ENCODE measurements around the gene DCUN1D1. TPM values are rescaled to one million over a fixed set of nuclear protein-coding genes. Genes with fewer than 3 reads are reported as not detected.

DCUN1D1 gene
- total RNA-seq, 2 experiments from 2014 or later = 40.0 to 52.9 TPM

DNA sequence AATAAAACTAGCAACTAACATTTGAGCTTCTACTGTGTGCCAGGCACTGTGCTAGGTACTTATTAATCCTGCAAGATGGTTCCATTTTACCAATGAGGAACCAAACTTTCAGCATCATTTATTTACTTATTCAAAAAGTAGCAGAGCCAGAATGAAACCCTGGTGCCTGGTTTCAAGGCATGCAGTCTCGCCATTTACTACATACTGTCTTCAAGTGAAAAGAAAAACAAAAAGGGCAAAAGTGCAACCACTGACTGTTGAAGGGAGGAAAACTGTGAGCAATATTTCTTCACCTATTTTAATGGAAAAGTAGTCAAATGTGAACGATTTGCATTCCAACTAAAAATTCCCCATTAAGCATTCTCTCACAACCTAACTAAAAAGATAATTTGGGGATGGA, 8.7 kb downstream of the DCUN1D1 start:
- peaks cover 60% of the 10 kb centered on the region for H3K4me1 Mint-ChIP-seq
- ChIA-PET POLR2A (no interaction called here), CTCF (interaction anchor here (0.9 kb wide), 1 partner anchor 83 kb away, joined by 3 read pairs; no protein-coding TSS in a partner anchor)
- no peak overlapping the region for H3K4me3 Mint-ChIP-seq
- intact Hi-C loops (cut with DNase I, micrococcal nuclease) = no loop called here
- DNase-seq (no peak), ATAC-seq (no peak)
- H3K27me3 Mint-ChIP-seq = no peaks in the 10 kb centered on the region
- H3K9me3 Mint-ChIP-seq (ENCODE audit: low read depth) = no peaks in the 10 kb centered on the region
- no peak overlapping the region for H3K27ac Mint-ChIP-seq
- no peaks in the 10 kb centered on the region for H3K36me3 Mint-ChIP-seq (ENCODE audit: low read depth)

DNA sequence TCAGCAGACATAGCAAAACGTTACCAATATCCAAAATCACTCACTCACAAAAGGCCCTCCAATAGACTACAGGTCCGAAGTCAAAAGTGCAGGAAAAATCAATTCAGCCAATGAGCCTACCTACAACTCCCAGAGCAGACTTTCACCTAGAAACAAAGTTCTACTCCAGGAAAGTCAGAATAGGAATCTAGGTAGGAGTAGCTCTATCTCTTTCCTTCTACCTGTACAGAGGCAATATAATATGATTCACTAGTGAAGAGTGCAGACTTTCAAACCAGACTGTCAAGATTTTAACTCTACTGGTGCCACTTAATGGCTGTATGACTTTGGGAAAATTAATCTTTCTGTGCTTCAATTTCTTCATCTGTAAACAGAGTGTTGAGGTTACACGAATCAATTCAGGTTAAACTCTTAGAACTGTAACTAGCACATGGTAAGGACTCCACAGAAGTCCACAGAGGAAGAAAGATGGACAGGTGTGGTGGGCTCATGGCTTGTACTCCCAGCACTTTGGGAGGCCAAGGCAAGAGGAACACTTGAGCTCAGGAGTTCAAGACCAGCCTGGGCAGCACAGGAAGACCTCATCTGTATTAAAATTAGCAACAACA, 9.4 kb downstream of the DCUN1D1 start:
- ChIA-PET POLR2A (no interaction called here), CTCF (no interaction called here)
- ATAC-seq = no peak
- DNase-seq = no peak
- Mint-ChIP-seq H3K27me3 (no peaks in the 10 kb centered on the region), H3K36me3 (ENCODE audit: low read depth) (no peaks in the 10 kb centered on the region), H3K9me3 (ENCODE audit: low read depth) (no peaks in the 10 kb centered on the region), H3K4me3 (no peak overlapping the region), H3K27ac (no peak overlapping the region), H3K4me1 (peaks cover 62% of the 10 kb centered on the region)
- intact Hi-C loops (cut with DNase I, micrococcal nuclease) = no loop called here

DNA sequence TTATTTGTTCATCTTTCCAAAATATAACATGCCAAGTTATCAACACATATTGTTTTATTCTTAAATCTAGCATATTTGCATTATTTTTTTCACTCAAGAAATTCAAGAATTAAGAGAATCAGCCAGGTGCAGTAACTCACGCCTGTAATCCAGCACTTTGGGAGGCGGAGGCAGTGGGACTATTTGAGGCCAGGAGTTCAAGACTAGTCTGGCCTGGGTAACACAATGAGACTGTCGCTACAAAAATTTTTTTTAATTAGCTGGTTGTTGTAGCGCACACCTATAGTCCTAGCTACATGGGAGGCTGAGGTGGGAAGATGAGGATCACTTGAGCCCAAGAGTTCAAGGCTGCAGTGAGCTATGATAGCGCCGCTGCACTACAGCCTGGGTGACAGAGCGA, 10.5 kb downstream of the DCUN1D1 start:
- intact Hi-C loops (cut with DNase I, micrococcal nuclease) = loop anchor here (5.0 kb wide), 2 partner anchors 58 to 173 kb away; no protein-coding TSS in a partner anchor
- peaks cover 66% of the 10 kb centered on the region for H3K4me1 Mint-ChIP-seq
- ChIA-PET CTCF (no interaction called here), POLR2A (no interaction called here)
- H3K4me3 Mint-ChIP-seq = no peak overlapping the region
- no peak for ATAC-seq
- no peaks in the 10 kb centered on the region for H3K9me3 Mint-ChIP-seq (ENCODE audit: low read depth)
- no peaks in the 10 kb centered on the region for H3K27me3 Mint-ChIP-seq
- DNase-seq = no peak
- H3K36me3 Mint-ChIP-seq (ENCODE audit: low read depth) = no peaks in the 10 kb centered on the region
- no peak overlapping the region for H3K27ac Mint-ChIP-seq

DNA sequence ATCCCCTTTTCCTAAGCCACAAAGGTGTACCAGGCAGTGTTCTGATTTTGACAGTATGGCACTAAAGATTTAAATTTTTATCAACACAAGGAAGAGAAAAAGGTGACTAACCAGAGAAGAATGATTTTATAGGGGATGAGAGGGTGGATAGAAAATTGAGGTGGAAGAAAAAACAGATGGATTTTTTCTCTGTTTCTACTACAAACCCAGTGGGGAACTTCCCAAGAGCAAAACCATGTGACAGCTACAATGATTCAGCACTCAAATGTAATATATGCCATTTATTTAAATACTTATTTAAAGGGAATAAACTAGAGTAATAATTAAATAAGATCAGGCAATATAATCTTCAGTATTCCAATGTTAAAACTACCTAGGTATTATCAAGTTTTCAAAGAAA, 11.1 kb downstream of the DCUN1D1 start:
- ChIA-PET CTCF (no interaction called here), POLR2A (no interaction called here)
- Mint-ChIP-seq H3K36me3 (ENCODE audit: low read depth) (no peaks in the 10 kb centered on the region), H3K4me1 (peaks cover 65% of the 10 kb centered on the region), H3K4me3 (no peak overlapping the region), H3K27ac (no peak overlapping the region), H3K9me3 (ENCODE audit: low read depth) (no peaks in the 10 kb centered on the region), H3K27me3 (no peaks in the 10 kb centered on the region)
- DNase-seq (no peak), ATAC-seq (no peak)
- intact Hi-C loops (cut with DNase I, micrococcal nuclease) = loop anchor here (5.0 kb wide), 2 partner anchors 57 to 172 kb away; no protein-coding TSS in a partner anchor

DNA sequence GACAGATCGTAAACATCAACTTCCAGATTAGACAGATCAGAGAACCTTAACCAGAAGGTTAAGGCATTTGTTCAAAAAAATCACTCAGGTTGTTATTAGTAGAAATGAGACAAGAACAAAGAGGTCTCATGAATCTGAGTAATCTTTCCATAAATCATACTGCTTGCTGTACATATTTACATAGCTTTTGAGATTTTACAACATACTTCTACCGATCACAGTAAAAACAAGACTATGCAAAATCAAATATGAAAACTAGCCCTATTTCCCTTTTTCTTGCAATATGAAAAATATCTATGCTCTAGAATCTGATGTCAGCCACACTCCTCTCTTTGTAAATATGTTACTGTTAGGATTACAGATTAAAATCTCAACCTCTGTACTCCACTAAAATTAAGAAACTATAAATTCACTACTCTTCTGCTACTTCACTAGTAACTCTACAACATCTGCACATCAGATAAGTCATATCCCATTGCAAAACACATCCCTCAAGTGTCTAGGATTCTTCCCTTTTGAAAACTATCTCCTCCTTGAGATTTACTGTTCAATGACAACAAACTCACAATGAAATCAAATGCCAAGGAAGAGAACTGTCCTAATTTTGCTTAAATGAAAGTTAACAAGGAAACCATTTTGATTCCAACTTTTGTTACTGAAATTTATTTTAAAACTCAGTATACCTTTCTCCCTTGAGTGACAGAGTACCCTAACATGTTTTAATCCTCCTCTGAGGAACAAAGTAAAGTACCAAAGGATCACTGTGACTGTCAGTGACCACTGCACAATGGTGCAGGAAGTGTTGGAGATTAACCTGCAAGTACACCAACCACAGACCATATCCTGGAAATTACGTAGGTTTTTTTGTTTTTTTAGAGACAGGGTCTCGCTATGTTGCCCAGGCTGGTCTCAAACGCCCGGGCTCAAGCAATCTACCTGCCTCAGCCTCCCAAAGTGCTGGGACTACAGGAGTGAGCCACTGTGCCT, 12.8 kb downstream of the DCUN1D1 start:
- peak overlapping the region; percentile 32 for H3K4me3 Mint-ChIP-seq
- intact Hi-C loops (cut with DNase I, micrococcal nuclease) = loop anchor here (5.0 kb wide), 2 partner anchors 55 to 170 kb away; no protein-coding TSS in a partner anchor
- DNase-seq = no peak
- peaks cover under 1% of the 10 kb centered on the region for H3K36me3 Mint-ChIP-seq (ENCODE audit: low read depth)
- H3K9me3 Mint-ChIP-seq (ENCODE audit: low read depth) = no peaks in the 10 kb centered on the region
- ATAC-seq = peak; percentile 69
- no peaks in the 10 kb centered on the region for H3K27me3 Mint-ChIP-seq
- ChIA-PET POLR2A (no interaction called here), CTCF (no interaction called here)
- peak overlapping the region; percentile 92 for H3K27ac Mint-ChIP-seq
- H3K4me1 Mint-ChIP-seq = peaks cover 62% of the 10 kb centered on the region

- DNase-seq (no peak), ATAC-seq (no peak)
- H3K4me1 Mint-ChIP-seq = peaks cover 50% of the 10 kb centered on the region
- no peaks in the 10 kb centered on the region for H3K9me3 Mint-ChIP-seq (ENCODE audit: low read depth)
- H3K27me3 Mint-ChIP-seq = no peaks in the 10 kb centered on the region
- peak overlapping the region; percentile 70 for H3K27ac Mint-ChIP-seq
- intact Hi-C loops (cut with DNase I, micrococcal nuclease) = loop anchor here (5.0 kb wide), 2 partner anchors 54 to 169 kb away; no protein-coding TSS in a partner anchor
- CTCF ChIA-PET = no interaction called here
- H3K4me3 Mint-ChIP-seq = peak overlapping the region; percentile 21
- POLR2A ChIA-PET = no interaction called here
- peaks cover 7% of the 10 kb centered on the region for H3K36me3 Mint-ChIP-seq (ENCODE audit: low read depth)
These were observed 14.4 kb downstream of the DCUN1D1 start for GRCh38 chr3:182965861-182966366.

- no peak overlapping the region for H3K4me3 Mint-ChIP-seq
- intact Hi-C loops (cut with DNase I, micrococcal nuclease) = no loop called here
- no peaks in the 10 kb centered on the region for H3K9me3 Mint-ChIP-seq (ENCODE audit: low read depth)
These were observed 16.2 kb downstream of the DCUN1D1 start for GRCh38 chr3:182964179-182964578.

DNA sequence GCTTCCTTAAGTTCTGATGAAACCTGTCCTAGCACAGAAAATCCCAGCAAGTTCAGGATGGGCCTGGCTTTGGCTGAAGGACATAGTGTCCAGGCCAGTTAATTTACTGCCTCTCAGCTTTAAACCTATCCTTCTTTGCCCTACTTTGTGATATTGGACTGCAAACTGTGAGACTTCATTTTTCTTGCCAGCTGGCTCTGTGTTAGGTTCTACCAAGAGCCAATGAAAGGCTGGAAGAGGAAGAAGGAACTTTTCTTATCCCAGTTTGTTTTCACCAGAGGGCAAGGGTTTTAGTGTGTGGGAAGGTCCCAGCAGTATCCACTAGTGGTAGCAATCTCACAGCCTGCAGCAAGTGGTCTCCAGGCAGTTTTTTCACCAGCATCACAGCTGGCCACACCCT, 18.2 kb downstream of the DCUN1D1 start:
- H3K4me1 Mint-ChIP-seq = peaks cover 22% of the 10 kb centered on the region
- CTCF ChIA-PET = interaction anchor here (0.5 kb wide), 1 partner anchor 372 kb away, joined by 4 read pairs; no protein-coding TSS in a partner anchor

More at GRCh38 chr3:182964179-182964578, 16.2 kb downstream of the DCUN1D1 start:
- ATAC-seq = no peak
- no peak for DNase-seq
- Mint-ChIP-seq H3K36me3 (ENCODE audit: low read depth) (peaks cover 12% of the 10 kb centered on the region), H3K27ac (no peak overlapping the region), H3K4me1 (peaks cover 39% of the 10 kb centered on the region), H3K27me3 (no peaks in the 10 kb centered on the region)
- POLR2A ChIA-PET = no interaction called here
- CTCF ChIA-PET = no interaction called here

GRCh38 chr3:182959474-182960350, 20.6 kb downstream of the DCUN1D1 start:
- CTCF ChIA-PET = no interaction called here
- intact Hi-C loops (cut with DNase I, micrococcal nuclease) = no loop called here
- Mint-ChIP-seq H3K36me3 (ENCODE audit: low read depth) (peaks cover 17% of the 10 kb centered on the region), H3K27me3 (no peaks in the 10 kb centered on the region), H3K9me3 (ENCODE audit: low read depth) (no peaks in the 10 kb centered on the region), H3K4me1 (peaks cover 4% of the 10 kb centered on the region), H3K27ac (peak overlapping the region; percentile 1), H3K4me3 (no peak overlapping the region)
- no peak for ATAC-seq
- DNase-seq = no peak
- POLR2A ChIA-PET = no interaction called here

More for the DNA sequence above, 18.2 kb downstream of the DCUN1D1 start:
- Mint-ChIP-seq H3K27ac (no peak overlapping the region), H3K9me3 (ENCODE audit: low read depth) (no peaks in the 10 kb centered on the region), H3K27me3 (no peaks in the 10 kb centered on the region), H3K36me3 (ENCODE audit: low read depth) (peaks cover 14% of the 10 kb centered on the region), H3K4me3 (no peak overlapping the region)
- ATAC-seq = no peak
- intact Hi-C loops (cut with DNase I, micrococcal nuclease) = no loop called here
- POLR2A ChIA-PET = interaction anchor here (0.9 kb wide), 1 partner anchor 16 kb away, joined by 3 read pairs; no protein-coding TSS in a partner anchor
- no peak for DNase-seq

GRCh38 chr3:182957676-182958266, 22.6 kb downstream of the DCUN1D1 start:
- no peak for DNase-seq
- ChIA-PET POLR2A (no interaction called here), CTCF (interaction anchor here (0.5 kb wide), 1 partner anchor 973 kb away, joined by 4 read pairs; no protein-coding TSS in a partner anchor)
- Mint-ChIP-seq H3K36me3 (ENCODE audit: low read depth) (peaks cover 17% of the 10 kb centered on the region), H3K27me3 (no peaks in the 10 kb centered on the region), H3K4me3 (no peak overlapping the region), H3K9me3 (ENCODE audit: low read depth) (no peaks in the 10 kb centered on the region), H3K27ac (no peak overlapping the region), H3K4me1 (peaks cover 2% of the 10 kb centered on the region)
- no peak for ATAC-seq
- intact Hi-C loops (cut with DNase I, micrococcal nuclease) = no loop called here

DNA sequence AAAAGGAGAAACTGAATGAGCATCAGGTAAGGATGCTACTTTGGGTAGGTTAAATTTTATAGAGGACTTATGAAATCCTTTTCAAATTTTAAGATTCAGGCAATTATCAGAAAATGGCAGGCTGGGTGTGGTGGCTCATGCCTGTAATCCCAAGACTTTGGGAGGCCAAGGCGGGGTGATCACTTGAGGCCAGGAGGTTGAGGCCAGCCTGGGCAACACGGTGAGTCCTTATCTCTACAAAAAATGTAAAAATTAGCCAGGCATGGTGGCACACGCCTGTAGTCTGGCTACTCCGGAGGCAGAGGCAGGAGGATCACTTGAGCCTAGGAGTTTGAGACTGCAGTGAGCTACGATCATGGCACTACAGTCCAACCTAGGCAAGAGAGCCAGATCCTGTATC, 23.1 kb downstream of the DCUN1D1 start:
- intact Hi-C loops (cut with DNase I, micrococcal nuclease) = no loop called here
- H3K4me1 Mint-ChIP-seq = no peaks in the 10 kb centered on the region
- ChIA-PET POLR2A (no interaction called here), CTCF (no interaction called here)
- no peak overlapping the region for H3K4me3 Mint-ChIP-seq
- no peaks in the 10 kb centered on the region for H3K27me3 Mint-ChIP-seq
- peaks cover 13% of the 10 kb centered on the region for H3K36me3 Mint-ChIP-seq (ENCODE audit: low read depth)
- H3K9me3 Mint-ChIP-seq (ENCODE audit: low read depth) = no peaks in the 10 kb centered on the region
- DNase-seq = no peak
- H3K27ac Mint-ChIP-seq = no peak overlapping the region
- ATAC-seq = no peak
